ENCODE measurements around the gene RAPGEF6. TPM values are rescaled to one million over a fixed set of nuclear protein-coding genes. Genes with fewer than 3 reads are reported as not detected.

RAPGEF6 gene
- total and polyA plus RNA-seq, 12 donors, result 2.5 to 33.8 (median 14.4) TPM

GRCh38 chr5:131563434-131564228 lies 71.4 kb downstream of the RAPGEF6 start:
- peaks cover 0 to 8% of the 10 kb centered on the region in 2 donors for H3K4me1 ChIP-seq (replicated peaks in 1 of 2)
- H3K4me3 ChIP-seq, result no peak overlapping the region
- intact Hi-C loops (cut with DNase I), result no loop called here
- no peaks in the 10 kb centered on the region for H3K36me3 ChIP-seq (replicated peaks in 1 of 2)
- no peak for TF ChIP-seq POLR2A (IDR thresholded peaks at IDR 0.05)
- TF ChIP-seq CTCF (IDR thresholded peaks at IDR 0.05), result no peak
- no peak overlapping the region for H3K27ac ChIP-seq
- DNase-seq, result no peak
- no peaks in the 10 kb centered on the region for H3K9me3 ChIP-seq (replicated peaks in 1 of 3)
- H3K27me3 ChIP-seq, result no peaks in the 10 kb centered on the region
- WGBS, 4 donors, result 88 to 95% (median 93%) methylated on average over 8 of the region's 8 CpGs

- intact Hi-C loops (cut with DNase I), result no loop called here
- WGBS, 4 donors, result 72 to 89% (median 85%) methylated on average over 2 of the region's 2 CpGs
- Histone ChIP-seq H3K4me1 (replicated peaks in 1 of 2) (peaks cover 0 to 6% of the 10 kb centered on the region in 2 donors), H3K36me3 (replicated peaks in 1 of 2) (peaks cover 0 to 3% of the 10 kb centered on the region in 2 donors), H3K9me3 (replicated peaks in 1 of 3) (no peaks in the 10 kb centered on the region), H3K27me3 (no peaks in the 10 kb centered on the region), H3K27ac (no peak overlapping the region), H3K4me3 (no peak overlapping the region)
- no peak for DNase-seq
- TF ChIP-seq POLR2A (IDR thresholded peaks at IDR 0.05) (no peak), CTCF (IDR thresholded peaks at IDR 0.05) (no peak)
Observed at GRCh38 chr5:131550606-131551005, 84.4 kb downstream of the RAPGEF6 start.

- intact Hi-C loops (cut with DNase I), result no loop called here
- TF ChIP-seq POLR2A (IDR thresholded peaks at IDR 0.05) (no peak), CTCF (IDR thresholded peaks at IDR 0.05) (no peak)
- 78 to 91% (median 86%) methylated on average over 2 of the region's 2 CpGs for WGBS, 4 donors
Observed at GRCh38 chr5:131548176-131548575, 86.9 kb downstream of the RAPGEF6 start.

GRCh38 chr5:131545845-131546244 lies 89.2 kb downstream of the RAPGEF6 start:
- no peak for TF ChIP-seq POLR2A (IDR thresholded peaks at IDR 0.05)
- no peak for TF ChIP-seq CTCF (IDR thresholded peaks at IDR 0.05)
- Histone ChIP-seq H3K4me1 (replicated peaks in 1 of 2) (peaks cover 9 to 17% of the 10 kb centered on the region in 2 donors), H3K27ac (no peak overlapping the region)

More at GRCh38 chr5:131548176-131548575, 86.9 kb downstream of the RAPGEF6 start:
- H3K27me3 ChIP-seq, result no peaks in the 10 kb centered on the region
- H3K4me3 ChIP-seq, result no peak overlapping the region
- DNase-seq, result no peak
- H3K9me3 ChIP-seq (replicated peaks in 1 of 3), result no peaks in the 10 kb centered on the region
- H3K4me1 ChIP-seq (replicated peaks in 1 of 2), result peaks cover 0 to 9% of the 10 kb centered on the region in 2 donors
- peaks cover 0 to 3% of the 10 kb centered on the region in 2 donors for H3K36me3 ChIP-seq (replicated peaks in 1 of 2)
- no peak overlapping the region for H3K27ac ChIP-seq

More at GRCh38 chr5:131545845-131546244, 89.2 kb downstream of the RAPGEF6 start:
- Histone ChIP-seq H3K9me3 (replicated peaks in 1 of 3) (no peaks in the 10 kb centered on the region), H3K4me3 (no peak overlapping the region), H3K36me3 (replicated peaks in 1 of 2) (peaks cover 0 to 3% of the 10 kb centered on the region in 2 donors), H3K27me3 (no peaks in the 10 kb centered on the region)
- intact Hi-C loops (cut with DNase I), result no loop called here
- WGBS, 4 donors, result 86 to 92% (median 87%) methylated on average over 1 of the region's 1 CpG
- DNase-seq, result no peak

Data from adrenal gland (tissue), 12 donors.